K562 (cell line): Measurements from ENCODE around the gene UVRAG. TPM values are rescaled to one million over a fixed set of nuclear protein-coding genes. Genes with fewer than 3 reads are reported as not detected.

ENCODE experiments used
- ATAC-seq: fragments of 200-7000 bp; cut with Tn5 transposase; 3 replicates; pipeline ENCODE4 v1.9.1; 2020; ENCODE audit warnings: moderate library complexity
- BruUV-seq: library from RNA; stranded (reverse); fragments of 400-500 nt; replicated peaks from 2 replicates; lab custom pipeline; 2021; lab: Mats Ljungman, UMichigan
- CTCF ChIA-PET: fragments of 300-600 bp; formaldehyde crosslinking; extraction: SDS; loops from one replicate; lab custom pipeline; 2021; ENCODE audit warnings: low intra/inter-chr PET ratio; lab: Yijun Ruan, JAX
- POLR2A ChIA-PET: fragments of 300-600, 350-650 bp; sonication (Branson Sonifier 250); formaldehyde crosslinking; extraction: SDS; loops from one replicate; lab custom pipeline; 2021; ENCODE audit warnings: antibody characterized with exemption, inconsistent platforms; lab: Yijun Ruan, JAX
- DNase-seq, 4 experiments: peaks; one replicate each; pipeline versions ENCODE4 v3.0.0 to v3.0.0-alpha.2; 2011 to 2018; ENCODE audit warnings: low spot score in 3 of 4, mixed read lengths in 3 of 4; ENCODE audit errors: extremely low read depth in 1 of 4
- FAIRE-seq: peaks from 2 replicates; lab custom pipeline; 2011; peaks lifted over from hg19 to GRCh38; lab: Jason Lieb, UNC
- H2AFZ ChIP-seq: 2 replicates; pipeline ENCODE4 v1.6.0; 2011; ENCODE audit warnings: low read depth, low read length, control low read depth, inconsistent platforms
- H3K27ac ChIP-seq: fragments of 200-600 bp; 3 replicates; pipeline ENCODE4 v1.8.0; 2011; ENCODE audit warnings: low read depth, mild to moderate bottlenecking, control low read depth, inconsistent platforms, low read length, moderate library complexity, mixed read lengths; ENCODE audit errors: extremely low read depth
- H3K27me3 ChIP-seq, 2 experiments: fragments of 300-600 bp in 1 of 2; 2 replicates in 1 of 2; 3 replicates in 1 of 2; pipeline versions ENCODE4 v1.6.0 to v1.8.0; 2011; ENCODE audit warnings: inconsistent platforms in 2 of 2, low read length in 2 of 2, mild to moderate bottlenecking in 1 of 2, mixed read lengths in 1 of 2, moderate library complexity in 1 of 2; ENCODE audit not compliant: control insufficient read depth in 2 of 2, insufficient read depth in 2 of 2
- H3K36me3 ChIP-seq: fragments of 300-600 bp; 3 replicates; pipeline ENCODE4 v1.8.0; 2011; ENCODE audit warnings: mild to moderate bottlenecking, low read length, inconsistent platforms; ENCODE audit not compliant: control insufficient read depth, insufficient read depth
- H3K4me1 ChIP-seq, 2 experiments: fragments of 200-600 bp in 1 of 2; replicated peaks in 1 of 2; 2 replicates in 1 of 2; 3 replicates in 1 of 2; pipeline versions ENCODE4 v1.5.1 to v1.8.0; 2011; ENCODE audit warnings: inconsistent platforms in 2 of 2, low read length in 2 of 2, mild to moderate bottlenecking in 1 of 2, mixed read lengths in 1 of 2, moderate library complexity in 1 of 2; ENCODE audit not compliant: control insufficient read depth in 2 of 2, insufficient read depth in 2 of 2
- H3K4me2 ChIP-seq: 2 replicates; pipeline ENCODE4 v1.6.1; 2011; ENCODE audit warnings: low read length, control low read depth, inconsistent platforms, mixed read lengths; ENCODE audit not compliant: insufficient read depth
- H3K4me3 ChIP-seq: fragments of 200-600 bp; sonication (generic), shearing (Covaris generic); 2 replicates; pipeline ENCODE4 v1.5.1; 2016; ENCODE audit warnings: control low read depth, inconsistent platforms
- H3K79me2 ChIP-seq: fragments of 200-600 bp; 3 replicates; pipeline ENCODE4 v1.8.0; 2011; ENCODE audit warnings: low read length, inconsistent platforms; ENCODE audit not compliant: control insufficient read depth, insufficient read depth
- H3K9ac ChIP-seq, 2 experiments: 2 replicates each; pipeline versions ENCODE4 v1.6.0 to v1.6.1; 2011; ENCODE audit warnings: low read depth in 2 of 2, low read length in 2 of 2, control low read depth in 1 of 2, inconsistent platforms in 1 of 2, mild to moderate bottlenecking in 1 of 2, mixed read lengths in 1 of 2; ENCODE audit not compliant: insufficient read depth in 1 of 2
- H3K9me1 ChIP-seq: one replicate; pipeline ENCODE4 v1.6.0; 2011; ENCODE audit warnings: inconsistent platforms, mild to moderate bottlenecking, low read length, moderate library complexity; ENCODE audit not compliant: control insufficient read depth, insufficient read depth
- H3K9me3 ChIP-seq: replicated peaks from 2 replicates; pipeline ENCODE4 v1.5.1; 2011; ENCODE audit warnings: low read depth, low read length, inconsistent platforms; ENCODE audit not compliant: control insufficient read depth, insufficient read depth
- H4K20me1 ChIP-seq: replicated peaks from 2 replicates; pipeline ENCODE4 v1.6.1; 2011; ENCODE audit warnings: low read length, inconsistent platforms, mixed read lengths; ENCODE audit not compliant: control insufficient read depth, insufficient read depth
- GATAD2B ChIP-seq: fragments of 450-650 bp; IDR thresholded peaks from 2 replicates; pipeline ENCODE4 v1.6.1; 2017; ENCODE audit warnings: mild to moderate bottlenecking, borderline replicate concordance
- GMEB1 ChIP-seq: fragments of 250-450 bp; sonication (Bioruptor Pico); IDR thresholded peaks from 2 replicates; pipeline ENCODE4 v1.4.0; 2020; ENCODE audit warnings: mild to moderate bottlenecking
- KLF6 ChIP-seq: fragments of 250-450 bp; sonication (Bioruptor Pico); IDR thresholded peaks from 2 replicates; pipeline ENCODE4 v1.4.0; 2020; ENCODE audit warnings: mild to moderate bottlenecking, moderate library complexity, borderline replicate concordance
- MEF2D ChIP-seq: conservative IDR thresholded peaks from 2 replicates; pipeline ENCODE4 v1.6.1; 2016; ENCODE audit warnings: low read depth, missing genetic modification characterization, missing compliant biosample characterization
- MTA1 ChIP-seq: fragments of 450-650 bp; IDR thresholded peaks from 2 replicates; pipeline ENCODE4 v1.6.1; 2017; ENCODE audit warnings: borderline replicate concordance
- NFIX ChIP-seq: fragments of 250-450 bp; sonication (Bioruptor Pico); IDR thresholded peaks from 2 replicates; pipeline ENCODE4 v1.4.0; 2020; ENCODE audit warnings: low read depth, mild to moderate bottlenecking, moderate library complexity
- RBM14 ChIP-seq: fragments of 200-400 bp; formaldehyde crosslinking; IDR thresholded peaks from 2 replicates; pipeline ENCODE4 v1.6.1; 2018; ENCODE audit warnings: low read depth, mild to moderate bottlenecking, low read length, moderate library complexity, borderline replicate concordance; ENCODE audit not compliant: insufficient read depth
- RBM15 ChIP-seq: fragments of 200-400 bp; formaldehyde crosslinking; IDR thresholded peaks from 2 replicates; pipeline ENCODE4 v1.6.1; 2018; ENCODE audit warnings: mild to moderate bottlenecking, low read length, moderate library complexity; ENCODE audit not compliant: insufficient read depth
- SRSF3 ChIP-seq: fragments of 200-400 bp; formaldehyde crosslinking; IDR thresholded peaks from 2 replicates; pipeline ENCODE4 v1.6.1; 2016; ENCODE audit warnings: mild to moderate bottlenecking, low read length, moderate library complexity; ENCODE audit not compliant: insufficient read depth
- STAT5B ChIP-seq: fragments of 250-450 bp; sonication (Bioruptor Pico); IDR thresholded peaks from 2 replicates; pipeline ENCODE4 v1.8.0; 2021; ENCODE audit warnings: mild to moderate bottlenecking, inconsistent platforms
- ZC3H11A ChIP-seq: IDR thresholded peaks from 2 replicates; pipeline ENCODE4 v1.6.1; 2012; ENCODE audit warnings: low read depth, low read length, improper control_type of control experiment
- ZEB2 ChIP-seq: fragments of 450-650 bp; IDR thresholded peaks from 2 replicates; pipeline ENCODE4 v1.6.1; 2016
- WGBS: fragments of 100-300 bp; shearing (Covaris generic); methylation state at CpG from one replicate; pipeline ENCODE4 v1.1.6; 2016; ENCODE audit warnings: low coverage, mixed read lengths; ENCODE audit not compliant: insufficient coverage; ENCODE audit errors: missing lambda C conversion rate; 5-methylcytosine and 5-hydroxymethylcytosine counted together
- in situ Hi-C: fragments of 300-500 bp; cut with MboI; formaldehyde crosslinking; loops from 4 replicates; pipeline ENCODE4 v1.15.0; 2018; ENCODE audit warnings: inconsistent platforms, mixed read lengths
- intact Hi-C: fragments of 100-400 bp; cut with micrococcal nuclease; formaldehyde crosslinking; loops from 2 replicates; pipeline ENCODE4 v1.14.2; 2022
- polyA plus RNA-seq, 8 experiments: library from polyadenylated mRNA; depleted of rRNA in 4 of 8; stranded (reverse) in 5 of 8; unstranded in 3 of 8; fragments of >200 nt; fragmentation: Nextera tagmentation in 2 of 8; fragmentation: Illumina TruSeq in 1 of 8; extraction: Ambion mirVana in 2 of 8; extraction: Trizol in 1 of 8; gene quantifications; 2 replicates each; pipeline versions ENCODE4 v1.2.1 to v1.2.3, GENCODE V29; 2011 to 2014; ENCODE audit warnings: inconsistent platforms in 1 of 8, missing spikeins in 1 of 8
- total RNA-seq, 7 experiments: library from RNA; depleted of rRNA in 6 of 7; stranded (reverse); fragments of >200 nt in 6 of 7; fragmentation: Illumina TruSeq in 2 of 7; extraction: Trizol in 2 of 7; gene quantifications; 2 replicates each; pipeline versions ENCODE4 v1.2.1 to v1.2.3, GENCODE V29; 2011 to 2021; ENCODE audit warnings: low replicate concordance in 1 of 7
- TF ChIP-seq, protein P1 (sequence below), 3 experiments: IDR thresholded peaks in 2 of 3; conservative IDR thresholded peaks in 1 of 3; 2 replicates each; pipeline ENCODE4 v1.5.1; 2011 to 2012; ENCODE audit warnings: low read length in 3 of 3, mild to moderate bottlenecking in 3 of 3, control low read depth in 2 of 3, improper control_type of control experiment in 1 of 3, inconsistent platforms in 1 of 3, low read depth in 1 of 3, mixed read lengths in 1 of 3, moderate library complexity in 1 of 3; ENCODE audit not compliant: insufficient read depth in 2 of 3

Gene UVRAG
- total and polyA plus RNA-seq, 9 of the 15 experiments (the other 6 are each of a cell fraction or from before 2014, with no cell fraction given): 3.1 to 17.8 (median 12.4) TPM

DNA sequence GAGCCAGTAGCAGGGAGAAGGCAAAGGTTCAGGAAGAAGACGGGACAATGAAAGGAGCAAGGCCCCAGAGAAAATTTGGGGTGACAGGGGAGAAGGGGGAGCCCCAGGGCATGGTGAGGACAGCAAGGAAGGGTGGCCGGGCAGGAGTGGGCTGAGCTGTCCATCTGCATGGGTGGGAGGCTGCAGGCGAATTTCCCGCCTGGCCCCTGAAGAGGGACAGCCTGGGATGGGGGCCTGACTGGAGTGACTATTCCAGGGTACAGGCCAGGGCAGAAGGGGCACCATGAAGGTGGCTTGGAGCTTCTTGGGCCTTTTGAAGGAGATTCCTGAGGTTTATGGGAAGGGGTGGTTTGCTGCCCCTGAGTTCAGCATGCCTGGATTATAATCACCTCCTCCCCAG is 335.1 kb downstream of the UVRAG start:
- in situ Hi-C loops: no loop called here

More for the DNA sequence above, 335.1 kb downstream of the UVRAG start:
- no peaks in the 10 kb centered on the region; a peak in 2 of 5 replicates for H3K27me3 ChIP-seq
- H3K79me2 ChIP-seq: no peaks in the 10 kb centered on the region
- WGBS: 27% methylated on average over 4 of the region's 4 CpGs
- ChIA-PET POLR2A (interaction anchor here (0.6 to 0.7 kb wide), 2 partner anchors 21 to 305 kb away, joined by 3 to 5 read pairs; no protein-coding TSS in a partner anchor), CTCF (interaction anchor here (0.9 kb wide), 1 partner anchor 252 kb away, joined by 3 read pairs; no protein-coding TSS in a partner anchor)
- no peak overlapping the region for H2AFZ ChIP-seq
- H3K4me1 ChIP-seq: peaks cover 12 to 16% of the 10 kb centered on the region in 2 experiments
- H3K9me3 ChIP-seq: no peaks in the 10 kb centered on the region
- no peak for FAIRE-seq
- no peaks in the 10 kb centered on the region for H3K9me1 ChIP-seq
- H3K4me2 ChIP-seq: no peak overlapping the region
- H3K4me3 ChIP-seq: no peak overlapping the region
- ATAC-seq: no peak
- BruUV-seq: no TSS peak
- no peak for TF ChIP-seq RBM15
- TF ChIP-seq NFIX: no peak
- TF ChIP-seq ZC3H11A: no peak
- no peak for TF ChIP-seq GMEB1 (CRISPR knock-in tag)
- TF ChIP-seq SRSF3: no peak
- no peak for TF ChIP-seq RBM14
- TF ChIP-seq KLF6: no peak
- TF ChIP-seq ZEB2: no peak
- TF ChIP-seq, protein P1, sequence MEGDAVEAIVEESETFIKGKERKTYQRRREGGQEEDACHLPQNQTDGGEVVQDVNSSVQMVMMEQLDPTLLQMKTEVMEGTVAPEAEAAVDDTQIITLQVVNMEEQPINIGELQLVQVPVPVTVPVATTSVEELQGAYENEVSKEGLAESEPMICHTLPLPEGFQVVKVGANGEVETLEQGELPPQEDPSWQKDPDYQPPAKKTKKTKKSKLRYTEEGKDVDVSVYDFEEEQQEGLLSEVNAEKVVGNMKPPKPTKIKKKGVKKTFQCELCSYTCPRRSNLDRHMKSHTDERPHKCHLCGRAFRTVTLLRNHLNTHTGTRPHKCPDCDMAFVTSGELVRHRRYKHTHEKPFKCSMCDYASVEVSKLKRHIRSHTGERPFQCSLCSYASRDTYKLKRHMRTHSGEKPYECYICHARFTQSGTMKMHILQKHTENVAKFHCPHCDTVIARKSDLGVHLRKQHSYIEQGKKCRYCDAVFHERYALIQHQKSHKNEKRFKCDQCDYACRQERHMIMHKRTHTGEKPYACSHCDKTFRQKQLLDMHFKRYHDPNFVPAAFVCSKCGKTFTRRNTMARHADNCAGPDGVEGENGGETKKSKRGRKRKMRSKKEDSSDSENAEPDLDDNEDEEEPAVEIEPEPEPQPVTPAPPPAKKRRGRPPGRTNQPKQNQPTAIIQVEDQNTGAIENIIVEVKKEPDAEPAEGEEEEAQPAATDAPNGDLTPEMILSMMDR (IDR thresholded peaks at IDR 0.05 in 2 of 3, conservative IDR thresholded peaks at IDR 0.05 in 1 of 3; ENCODE audit: insufficient read depth in 2 of 3, low read depth in 1 of 3, low read length in 3 of 3): no peak
- no peak for TF ChIP-seq GATAD2B
- TF ChIP-seq MEF2D (tag): no peak
- no peak for TF ChIP-seq STAT5B
- no peak for TF ChIP-seq MTA1
- H4K20me1 ChIP-seq: no peaks in the 10 kb centered on the region
- no peak overlapping the region for H3K27ac ChIP-seq
- intact Hi-C loops: loop anchor here (5.0 to 10.0 kb wide), 2 partner anchors 57 to 425 kb away; partner anchors contain the start of gene WNT11
- H3K9ac ChIP-seq: no peak overlapping the region
- DNase-seq: no peak
- no peaks in the 10 kb centered on the region for H3K36me3 ChIP-seq
